Mesodermal cell (in vitro differentiated cells): ENCODE results near the gene PAFAH2.

Experiments used
- H3K27ac ChIP-seq: 2 replicates; pipeline ENCODE4 v1.7.0; 2013; ENCODE audit warnings: mild to moderate bottlenecking, low read depth, low read length, moderate library complexity; ENCODE audit not compliant: severe bottlenecking
- H3K36me3 ChIP-seq: 2 replicates; pipeline ENCODE4 v1.7.1; 2013; ENCODE audit warnings: mild to moderate bottlenecking, low read length, moderate library complexity; ENCODE audit not compliant: control insufficient read depth, insufficient read depth
- H3K4me1 ChIP-seq: one replicate; pipeline ENCODE4 v1.7.1; 2013; ENCODE audit warnings: mild to moderate bottlenecking, low read length; ENCODE audit not compliant: insufficient read depth, control insufficient read depth, poor library complexity, severe bottlenecking
- H3K4me3 ChIP-seq: 2 replicates; pipeline ENCODE4 v1.7.0; 2013; ENCODE audit warnings: low read length, control low read depth, mild to moderate bottlenecking; ENCODE audit not compliant: insufficient read depth, poor library complexity, severe bottlenecking; ENCODE audit errors: extremely low read depth
- H3K9me3 ChIP-seq: 2 replicates; pipeline ENCODE4 v1.7.1; 2013; ENCODE audit warnings: mild to moderate bottlenecking, low read length, moderate library complexity; ENCODE audit not compliant: control insufficient read depth
- WGBS, 2 experiments: methylation state at CpG; one replicate each; pipeline ENCODE4 v1.1.5; 2013; ENCODE audit warnings: missing lambda C conversion rate in 2 of 2; ENCODE audit not compliant: insufficient coverage in 2 of 2; 5-methylcytosine and 5-hydroxymethylcytosine counted together

PAFAH2 gene

GRCh38 chr1:25913206-25913605 is 84.7 kb downstream of the PAFAH2 start:
- H3K27ac ChIP-seq = no peak overlapping the region

DNA sequence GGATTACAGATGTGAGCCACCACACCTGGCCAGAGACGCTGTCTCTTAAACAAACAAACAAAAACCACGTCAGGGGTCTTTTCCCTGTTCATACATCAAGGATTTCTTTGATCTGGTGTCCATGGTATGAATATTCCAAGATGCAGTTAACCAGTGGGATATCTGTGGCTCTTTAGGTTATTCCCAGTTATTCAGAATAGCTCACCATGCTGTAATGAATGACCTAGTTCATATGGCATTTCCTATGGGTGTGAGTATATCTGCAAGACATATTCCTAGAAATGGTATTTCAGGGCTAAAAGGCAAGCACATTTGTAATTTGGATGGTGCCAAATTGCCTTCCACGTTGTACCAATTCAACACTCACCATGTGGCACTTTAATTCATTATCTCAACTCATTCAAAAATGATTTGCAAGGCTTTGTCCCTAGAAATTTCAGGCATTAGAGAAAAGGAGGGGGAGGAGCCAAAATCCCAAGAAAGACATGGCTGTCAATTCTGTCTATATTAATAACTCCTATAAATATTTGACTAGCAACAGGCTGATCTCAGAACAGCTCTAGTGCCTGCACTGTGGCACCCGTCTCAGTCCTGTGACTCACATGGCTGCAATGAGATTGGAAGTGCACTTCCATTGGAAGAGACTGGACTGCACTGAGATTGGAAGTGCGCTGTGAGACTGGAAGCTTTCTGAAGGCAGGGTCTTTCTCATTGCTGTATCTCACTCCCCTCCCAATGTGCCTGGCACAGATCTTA is 85.6 kb downstream of the PAFAH2 start:
- Histone ChIP-seq H3K36me3 (no peaks in the 10 kb centered on the region), H3K4me1 (peaks cover 9% of the 10 kb centered on the region), H3K27ac (no peak overlapping the region), H3K9me3 (no peaks in the 10 kb centered on the region), H3K4me3 (no peak overlapping the region)
- 87% methylated on average over 3 of the region's 5 CpGs; no CpG with 5 or more reads in 1 of the 2 experiments for WGBS, 2 experiments

More at GRCh38 chr1:25913206-25913605, 84.7 kb downstream of the PAFAH2 start:
- no peak overlapping the region for H3K4me3 ChIP-seq
- no peaks in the 10 kb centered on the region for H3K36me3 ChIP-seq
- H3K4me1 ChIP-seq = peaks cover 9% of the 10 kb centered on the region
- no peaks in the 10 kb centered on the region for H3K9me3 ChIP-seq

DNA sequence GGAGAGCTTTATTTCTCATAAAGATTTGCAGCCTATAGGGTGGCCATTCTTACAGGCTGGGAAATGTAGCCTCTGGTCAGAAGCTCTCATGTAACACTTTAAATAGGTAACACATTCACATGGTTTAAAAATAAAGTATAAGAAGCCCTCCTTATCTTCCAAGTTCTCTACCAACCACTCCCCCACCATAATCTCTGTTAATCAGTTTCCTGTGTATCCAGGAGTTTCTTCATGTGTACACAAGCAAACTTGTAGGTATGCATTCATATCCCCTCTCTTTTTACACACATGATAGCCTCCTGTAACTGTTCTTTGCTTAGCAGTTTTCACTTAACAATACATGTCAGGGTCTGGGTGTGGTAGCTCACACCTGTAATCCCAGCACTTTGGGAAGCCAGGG is 86.7 kb downstream of the PAFAH2 start:
- no peak overlapping the region for H3K27ac ChIP-seq
- no peaks in the 10 kb centered on the region for H3K36me3 ChIP-seq
- no peaks in the 10 kb centered on the region for H3K9me3 ChIP-seq
- H3K4me3 ChIP-seq = no peak overlapping the region
- peaks cover 9% of the 10 kb centered on the region for H3K4me1 ChIP-seq
